Measurements from ENCODE around the gene LLGL2. TPM values are rescaled to one million over a fixed set of nuclear protein-coding genes. Genes with fewer than 3 reads are reported as not detected.

The LLGL2 gene
- total RNA-seq, 4 donors from 2014 or later: 0.78 to 7.1 (median 1.4) TPM

DNA sequence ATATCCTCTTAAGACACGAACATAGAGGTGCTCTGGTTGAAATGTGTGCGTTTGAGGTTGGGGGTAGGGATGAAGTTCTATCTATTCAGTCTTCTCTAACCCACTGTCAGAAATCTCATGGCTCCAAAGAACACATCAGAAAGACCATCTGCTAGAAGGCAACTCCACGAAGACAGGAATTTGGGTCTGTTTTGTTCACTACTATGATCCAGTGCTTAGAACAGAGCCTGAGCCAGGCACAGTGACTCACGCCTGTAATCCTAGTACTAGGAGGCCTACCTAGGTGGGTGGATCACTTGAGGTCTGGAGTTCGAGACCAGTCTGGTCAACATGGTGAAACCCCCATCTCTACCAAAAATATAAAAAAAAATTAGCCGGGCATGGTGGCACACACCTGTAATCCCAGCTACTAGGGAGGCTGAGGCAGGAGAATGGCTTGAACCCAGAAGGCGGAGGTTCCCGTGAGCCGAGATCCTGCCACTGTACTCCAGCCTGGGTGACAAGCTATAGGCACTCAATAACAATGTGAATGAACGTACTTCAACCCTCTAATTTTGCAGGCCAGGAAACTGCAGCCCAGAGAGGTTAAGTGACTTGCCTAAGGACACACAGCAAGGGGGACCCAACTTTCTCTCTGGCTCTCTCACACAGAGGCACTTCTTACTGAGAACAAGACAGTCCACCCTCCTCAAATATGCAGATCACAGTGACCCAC, 12.4 kb upstream of the LLGL2 start:
- ATAC-seq (no peak), DNase-seq (no peak)
- Histone ChIP-seq H3K9me3 (no peaks in the 10 kb centered on the region), H3K4me3 (peak overlapping the region; percentile 81 to 95 (median 90)), H3K27me3 (no peaks in the 10 kb centered on the region), H3K27ac (peak overlapping the region; percentile 91 to 95 (median 93)), H3K4me1 (peaks cover 47 to 61% of the 10 kb centered on the region in 2 donors), H3K36me3 (no peaks in the 10 kb centered on the region)
- no peak for TF ChIP-seq CTCF (IDR thresholded peaks at IDR 0.05 in 4 of 5, conservative IDR thresholded peaks at IDR 0.05 in 1 of 5)
- no peak for TF ChIP-seq POLR2A (IDR thresholded peaks at IDR 0.05)
- in situ Hi-C loops (cut with MboI; ENCODE audit: low sequenced_read_pairs in 4 of 4) (loop anchor here (5.0 to 10.0 kb wide), 2 partner anchors 86 to 88 kb away; no protein-coding TSS in a partner anchor), intact Hi-C loops (cut with DNase I; ENCODE audit: low total_unique reads) (loop anchor here (10.0 kb wide), 2 partner anchors 218 to 248 kb away; partner anchors contain the start of genes GGA3 and MRPS7)

- Histone ChIP-seq H3K4me3 (peak overlapping the region; percentile 81 to 95 (median 90)), H3K9me3 (no peaks in the 10 kb centered on the region), H3K27ac (peak overlapping the region; percentile 91 to 95 (median 93)), H3K36me3 (peaks cover 0 to 3% of the 10 kb centered on the region in 2 donors), H3K4me1 (peaks cover 47 to 60% of the 10 kb centered on the region in 2 donors), H3K27me3 (no peaks in the 10 kb centered on the region)
- intact Hi-C loops (cut with DNase I; ENCODE audit: low total_unique reads) (loop anchor here (10.0 kb wide), 2 partner anchors 219 to 249 kb away; partner anchors contain the start of genes GGA3 and MRPS7), in situ Hi-C loops (cut with MboI; ENCODE audit: low sequenced_read_pairs in 4 of 4) (loop anchor here (5.0 to 10.0 kb wide), 2 partner anchors 86 to 89 kb away; no protein-coding TSS in a partner anchor)
- no peak for DNase-seq
- no peak for TF ChIP-seq CTCF (IDR thresholded peaks at IDR 0.05 in 4 of 5, conservative IDR thresholded peaks at IDR 0.05 in 1 of 5)
- no peak for ATAC-seq
Observed at GRCh38 chr17:75513641-75514000, 11.9 kb upstream of the LLGL2 start.

GRCh38 chr17:75514299-75514918, 11.1 kb upstream of the LLGL2 start:
- TF ChIP-seq POLR2A (IDR thresholded peaks at IDR 0.05) (no peak), CTCF (IDR thresholded peaks at IDR 0.05 in 4 of 5, conservative IDR thresholded peaks at IDR 0.05 in 1 of 5) (no peak)
- DNase-seq (no peak), ATAC-seq (no peak)
- in situ Hi-C loops (cut with MboI; ENCODE audit: low sequenced_read_pairs in 4 of 4) (loop anchor here (5.0 to 10.0 kb wide), 2 partner anchors 87 to 90 kb away; no protein-coding TSS in a partner anchor), intact Hi-C loops (cut with DNase I; ENCODE audit: low total_unique reads) (loop anchor here (2.0 to 10.0 kb wide), 3 partner anchors 192 to 250 kb away; partner anchors contain the start of genes GGA3 and MRPS7)
- H3K4me3 ChIP-seq: peak overlapping the region; percentile 81 to 95 (median 90)
- H3K27me3 ChIP-seq: no peaks in the 10 kb centered on the region
- peaks cover 0 to 6% of the 10 kb centered on the region in 2 donors for H3K36me3 ChIP-seq
- peaks cover 39 to 52% of the 10 kb centered on the region in 2 donors for H3K4me1 ChIP-seq
- H3K9me3 ChIP-seq: no peaks in the 10 kb centered on the region
- peak overlapping the region; percentile 91 to 95 (median 93) for H3K27ac ChIP-seq

DNA sequence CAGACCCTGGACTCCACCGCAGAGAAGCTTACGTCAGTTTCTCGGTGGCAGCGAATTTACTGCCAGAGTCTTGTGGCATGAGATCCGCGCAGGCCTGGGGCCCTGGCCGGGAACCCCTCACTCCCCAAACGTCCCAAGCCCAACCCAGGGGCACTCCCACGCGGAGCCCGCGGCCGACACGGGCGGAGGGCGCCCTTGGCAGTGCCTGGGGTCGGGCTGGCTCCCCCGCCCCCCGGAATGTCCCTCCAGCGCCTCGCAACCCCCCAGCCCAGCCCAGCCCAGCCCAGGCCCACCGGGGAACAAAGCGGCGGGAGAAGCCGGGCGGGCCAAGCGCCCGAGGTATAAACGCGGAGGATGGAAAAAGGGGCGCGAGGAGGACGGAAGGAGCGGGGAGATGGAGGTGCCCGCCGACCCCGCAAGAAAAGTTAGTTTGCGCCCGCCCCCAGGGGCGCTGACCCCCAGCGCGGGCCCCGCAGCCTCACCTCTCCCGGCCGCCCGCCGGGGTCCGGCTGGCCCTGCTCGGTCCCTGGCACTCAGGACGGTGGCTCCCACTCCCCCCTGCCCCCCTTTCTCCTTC, 10.5 kb upstream of the LLGL2 start:
- Histone ChIP-seq H3K27ac (peak overlapping the region; percentile 91 to 95 (median 93)), H3K36me3 (peaks cover 0 to 6% of the 10 kb centered on the region in 2 donors), H3K27me3 (no peaks in the 10 kb centered on the region), H3K9me3 (no peaks in the 10 kb centered on the region), H3K4me1 (peaks cover 38 to 48% of the 10 kb centered on the region in 2 donors), H3K4me3 (peak overlapping the region; percentile 81 to 95 (median 90))
- in situ Hi-C loops (cut with MboI; ENCODE audit: low sequenced_read_pairs in 4 of 4): loop anchor here (5.0 to 10.0 kb wide), 2 partner anchors 88 to 90 kb away; no protein-coding TSS in a partner anchor
- TF ChIP-seq CTCF (IDR thresholded peaks at IDR 0.05 in 4 of 5, conservative IDR thresholded peaks at IDR 0.05 in 1 of 5): no peak
- TF ChIP-seq POLR2A (IDR thresholded peaks at IDR 0.05): peak; percentile 52 to 60
- intact Hi-C loops (cut with DNase I; ENCODE audit: low total_unique reads): loop anchor here (1.0 to 10.0 kb wide), 6 partner anchors 55 to 250 kb away; partner anchors contain the start of genes GGA3, MRPS7 and TMEM94
- ATAC-seq: no peak
- no peak for DNase-seq
